Peyer's patch (tissue), 4 donors: Measurements from ENCODE around the gene ANO8. TPM values are rescaled to one million over a fixed set of nuclear protein-coding genes. Genes with fewer than 3 reads are reported as not detected.

ENCODE experiments used
- DNase-seq, 3 donors: peaks; one replicate each; pipeline ENCODE4 v3.0.0-alpha.2; 2017 to 2019
- H3K27ac ChIP-seq, 4 donors: fragments of 200-600 bp; sonication (generic); one replicate each; pipeline ENCODE4 v1.5.1; 2016 to 2019
- H3K27me3 ChIP-seq, 2 donors: fragments of 200-600 bp; sonication (generic); one replicate each; pipeline ENCODE4 v1.5.1; 2019
- H3K36me3 ChIP-seq, 3 donors: fragments of 200-600 bp; sonication (generic); one replicate each; pipeline ENCODE4 v1.5.1; 2016 to 2019
- H3K4me1 ChIP-seq, 4 donors: fragments of 200-600 bp; sonication (generic); one replicate each; pipeline ENCODE4 v1.5.1; 2016 to 2019
- H3K4me3 ChIP-seq, 4 donors: fragments of 200-600 bp; sonication (generic); 1 replicate in 3 of 4; 2 replicates in 1 of 4; pipeline ENCODE4 v1.5.1; 2016 to 2019; ENCODE audit warnings: mild to moderate bottlenecking in 1 of 4
- H3K9me3 ChIP-seq, 4 donors: fragments of 200-600 bp; sonication (generic); one replicate each; pipeline ENCODE4 v1.5.1; 2016 to 2019; ENCODE audit warnings: mild to moderate bottlenecking in 1 of 4
- POLR2A ChIP-seq, 2 donors: fragments of 450-650 bp; IDR thresholded peaks; one replicate each; pipeline ENCODE4 v1.5.1; 2017; ENCODE audit warnings: antibody characterized with exemption in 2 of 2, mild to moderate bottlenecking in 2 of 2, moderate library complexity in 2 of 2
- total RNA-seq, 4 donors: library from RNA; depleted of rRNA; stranded (reverse); fragments of >200 nt; gene quantifications; one replicate each; pipeline ENCODE4 v1.1.0, GENCODE V29; 2016
- TF ChIP-seq, protein P1 (sequence below), 6 experiments: fragments of 450-650 bp in 4 of 6; fragments of 200-600 bp in 2 of 6; sonication (generic) in 1 of 6; IDR thresholded peaks; one replicate each; pipeline ENCODE4 v1.5.1; 2017 to 2019; ENCODE audit warnings: antibody characterized with exemption in 6 of 6, mild to moderate bottlenecking in 3 of 6, moderate library complexity in 1 of 6

Gene ANO8
- total RNA-seq, 4 donors from 2014 or later, result 10.3 to 18.9 (median 16.0) TPM

DNA sequence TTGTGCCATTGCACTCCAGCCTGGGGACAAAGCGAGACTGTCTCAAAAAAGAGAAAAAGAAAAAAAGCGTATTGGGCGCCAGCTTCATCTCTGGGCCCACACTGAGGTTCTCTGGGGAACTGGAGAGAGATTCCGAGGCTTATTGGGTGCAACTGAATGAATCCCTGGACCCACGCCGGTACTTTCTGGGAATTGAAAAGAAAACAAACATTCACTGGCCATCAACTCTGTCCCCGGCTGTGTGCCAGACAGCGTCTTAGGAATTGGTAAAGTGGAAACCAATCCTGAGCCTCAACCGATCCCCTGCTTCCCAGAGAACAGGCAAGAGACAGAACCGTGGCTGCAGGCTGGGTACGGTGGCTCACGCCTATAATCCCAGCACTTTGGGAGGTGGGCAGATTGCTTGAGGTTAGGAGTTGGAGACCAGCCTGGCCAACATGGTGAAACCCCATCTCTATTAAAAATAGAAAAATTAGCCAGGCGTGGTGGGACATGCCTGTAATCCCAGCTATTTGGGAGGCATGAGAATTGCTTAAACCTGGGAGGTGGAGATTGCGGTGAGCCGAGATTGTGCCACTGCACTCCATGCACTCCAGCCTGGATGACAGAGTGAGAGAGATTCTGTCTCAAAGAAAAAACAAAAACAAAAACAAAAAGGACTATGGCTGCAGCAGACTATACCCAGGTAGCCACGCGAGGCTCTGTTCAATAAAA lies 8.6 kb downstream of the ANO8 start:
- DNase-seq, result peak in 2 of 3 donors; percentile 32 to 65
- H3K27ac ChIP-seq, result peak overlapping the region in 1 of 4 donors; percentile 38

DNA sequence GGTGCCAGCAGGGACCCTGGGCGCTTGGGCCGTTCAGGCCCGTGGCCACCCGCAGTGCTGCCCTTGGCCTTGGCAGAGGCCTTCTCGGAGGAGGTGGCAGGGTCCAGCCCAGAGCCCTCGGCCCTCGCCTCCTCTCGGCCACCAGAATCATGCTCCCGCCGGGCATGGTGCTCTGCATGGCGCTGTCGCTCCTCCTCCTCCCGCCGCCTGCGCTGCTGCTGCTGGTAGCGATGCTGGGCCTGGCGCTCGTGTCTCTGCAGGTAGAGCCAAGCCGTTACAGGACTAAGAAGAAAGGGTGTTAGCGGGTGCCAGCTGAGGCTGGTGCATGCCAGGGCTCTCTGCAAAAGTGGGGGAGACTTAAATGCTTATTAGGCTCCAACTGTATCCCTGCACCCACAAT lies 9.5 kb downstream of the ANO8 start:
- H3K9me3 ChIP-seq, result no peaks in the 10 kb centered on the region

More for the DNA sequence above, 8.6 kb downstream of the ANO8 start:
- TF ChIP-seq, protein P1, sequence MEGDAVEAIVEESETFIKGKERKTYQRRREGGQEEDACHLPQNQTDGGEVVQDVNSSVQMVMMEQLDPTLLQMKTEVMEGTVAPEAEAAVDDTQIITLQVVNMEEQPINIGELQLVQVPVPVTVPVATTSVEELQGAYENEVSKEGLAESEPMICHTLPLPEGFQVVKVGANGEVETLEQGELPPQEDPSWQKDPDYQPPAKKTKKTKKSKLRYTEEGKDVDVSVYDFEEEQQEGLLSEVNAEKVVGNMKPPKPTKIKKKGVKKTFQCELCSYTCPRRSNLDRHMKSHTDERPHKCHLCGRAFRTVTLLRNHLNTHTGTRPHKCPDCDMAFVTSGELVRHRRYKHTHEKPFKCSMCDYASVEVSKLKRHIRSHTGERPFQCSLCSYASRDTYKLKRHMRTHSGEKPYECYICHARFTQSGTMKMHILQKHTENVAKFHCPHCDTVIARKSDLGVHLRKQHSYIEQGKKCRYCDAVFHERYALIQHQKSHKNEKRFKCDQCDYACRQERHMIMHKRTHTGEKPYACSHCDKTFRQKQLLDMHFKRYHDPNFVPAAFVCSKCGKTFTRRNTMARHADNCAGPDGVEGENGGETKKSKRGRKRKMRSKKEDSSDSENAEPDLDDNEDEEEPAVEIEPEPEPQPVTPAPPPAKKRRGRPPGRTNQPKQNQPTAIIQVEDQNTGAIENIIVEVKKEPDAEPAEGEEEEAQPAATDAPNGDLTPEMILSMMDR (IDR thresholded peaks at IDR 0.05), result no peak
- no peak for TF ChIP-seq POLR2A (IDR thresholded peaks at IDR 0.05)
- Histone ChIP-seq H3K4me3 (no peak overlapping the region), H3K36me3 (peaks cover 0 to 16% (median 0%) of the 10 kb centered on the region in 3 donors), H3K27me3 (peaks cover 0 to 8% of the 10 kb centered on the region in 2 donors), H3K9me3 (no peaks in the 10 kb centered on the region), H3K4me1 (peaks cover 3 to 29% (median 19%) of the 10 kb centered on the region in 4 donors)

DNA sequence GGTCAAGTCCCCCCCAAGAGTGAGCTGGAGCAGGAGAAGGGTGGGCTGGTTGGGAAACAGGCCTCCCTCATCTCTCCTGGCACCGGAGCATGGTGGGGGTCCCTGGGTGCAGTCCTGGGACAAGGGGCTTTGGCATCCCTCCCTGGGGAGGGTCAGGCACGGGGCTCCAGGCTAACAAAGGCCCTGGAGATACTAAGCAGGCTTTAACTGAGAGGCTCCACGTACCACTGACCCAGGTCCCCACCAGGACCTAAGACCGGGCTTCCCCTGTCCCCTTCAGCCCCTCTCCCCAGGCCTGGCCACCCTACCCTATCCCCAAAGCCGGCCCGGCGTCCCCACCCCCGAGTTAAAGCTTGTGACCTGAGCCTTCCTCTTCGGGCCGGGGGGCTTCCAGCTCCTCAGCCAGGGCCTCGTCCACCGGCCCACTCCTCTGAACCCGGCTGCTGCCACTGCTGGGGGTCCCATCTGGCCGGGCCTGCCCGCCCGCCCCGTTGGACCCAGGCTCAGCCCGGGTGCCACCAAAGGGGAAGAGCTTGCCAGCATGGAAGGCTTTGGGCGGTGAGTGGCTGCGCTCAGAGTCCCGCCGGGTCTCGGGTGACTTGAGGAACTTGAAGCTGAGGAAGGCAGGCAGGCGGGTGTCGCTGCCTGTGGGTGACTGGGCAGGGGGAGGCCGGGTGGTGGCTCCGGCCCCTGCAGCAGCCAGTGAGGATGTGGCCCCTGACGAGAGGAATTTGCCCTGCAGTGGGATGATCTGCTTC lies 10.1 kb downstream of the ANO8 start:
- H3K27me3 ChIP-seq, result peaks cover 0 to 6% of the 10 kb centered on the region in 2 donors
- peaks cover 3 to 28% (median 13%) of the 10 kb centered on the region in 4 donors for H3K4me1 ChIP-seq
- peak overlapping the region in 1 of 4 donors; percentile 52 for H3K27ac ChIP-seq
- TF ChIP-seq, protein P1 (IDR thresholded peaks at IDR 0.05), result no peak
- TF ChIP-seq POLR2A (IDR thresholded peaks at IDR 0.05), result no peak
- DNase-seq, result no peak
- H3K9me3 ChIP-seq, result no peaks in the 10 kb centered on the region
- peaks cover 0 to 31% (median 0%) of the 10 kb centered on the region in 3 donors for H3K36me3 ChIP-seq
- H3K4me3 ChIP-seq, result no peak overlapping the region

More for the DNA sequence above, 9.5 kb downstream of the ANO8 start:
- no peak for TF ChIP-seq POLR2A (IDR thresholded peaks at IDR 0.05)
- TF ChIP-seq, protein P1 (IDR thresholded peaks at IDR 0.05), result no peak
- peaks cover 3 to 29% (median 16%) of the 10 kb centered on the region in 4 donors for H3K4me1 ChIP-seq
- peak overlapping the region in 1 of 4 donors; percentile 10 for H3K27ac ChIP-seq
- DNase-seq, result no peak
- H3K4me3 ChIP-seq, result no peak overlapping the region
- H3K27me3 ChIP-seq, result peaks cover 0 to 8% of the 10 kb centered on the region in 2 donors
- H3K36me3 ChIP-seq, result peaks cover 0 to 25% (median 0%) of the 10 kb centered on the region in 3 donors

DNA sequence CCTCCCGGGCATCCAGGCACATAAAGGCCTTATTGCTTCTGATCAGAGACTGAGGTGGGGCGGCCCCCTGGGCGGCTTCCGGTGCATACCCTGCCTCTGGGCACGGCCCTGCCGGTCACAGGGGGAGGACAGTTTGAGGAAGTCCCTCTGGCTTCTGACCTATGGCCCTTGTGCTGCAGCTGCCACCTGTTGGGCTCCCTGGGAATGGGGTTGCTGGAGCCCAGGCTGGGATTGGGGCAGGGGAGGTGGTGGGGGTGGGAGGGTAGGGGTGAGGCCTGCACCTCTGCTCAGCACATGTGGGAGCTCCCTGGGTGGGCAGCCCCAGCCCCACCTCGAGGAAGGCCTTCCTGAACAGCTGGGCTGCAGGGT lies 10.7 kb downstream of the ANO8 start:
- peaks cover 0 to 37% (median 0%) of the 10 kb centered on the region in 3 donors for H3K36me3 ChIP-seq
- DNase-seq, result peak in 1 of 3 donors; percentile 34
- H3K27me3 ChIP-seq, result no peaks in the 10 kb centered on the region
- peaks cover 0 to 22% (median 7%) of the 10 kb centered on the region in 4 donors for H3K4me1 ChIP-seq
- no peaks in the 10 kb centered on the region for H3K9me3 ChIP-seq
- H3K27ac ChIP-seq, result peak overlapping the region in 1 of 4 donors; percentile 52
- H3K4me3 ChIP-seq, result peak overlapping the region in 1 of 4 donors; percentile 29
- TF ChIP-seq, protein P1 (IDR thresholded peaks at IDR 0.05), result no peak
- TF ChIP-seq POLR2A (IDR thresholded peaks at IDR 0.05), result no peak

DNA sequence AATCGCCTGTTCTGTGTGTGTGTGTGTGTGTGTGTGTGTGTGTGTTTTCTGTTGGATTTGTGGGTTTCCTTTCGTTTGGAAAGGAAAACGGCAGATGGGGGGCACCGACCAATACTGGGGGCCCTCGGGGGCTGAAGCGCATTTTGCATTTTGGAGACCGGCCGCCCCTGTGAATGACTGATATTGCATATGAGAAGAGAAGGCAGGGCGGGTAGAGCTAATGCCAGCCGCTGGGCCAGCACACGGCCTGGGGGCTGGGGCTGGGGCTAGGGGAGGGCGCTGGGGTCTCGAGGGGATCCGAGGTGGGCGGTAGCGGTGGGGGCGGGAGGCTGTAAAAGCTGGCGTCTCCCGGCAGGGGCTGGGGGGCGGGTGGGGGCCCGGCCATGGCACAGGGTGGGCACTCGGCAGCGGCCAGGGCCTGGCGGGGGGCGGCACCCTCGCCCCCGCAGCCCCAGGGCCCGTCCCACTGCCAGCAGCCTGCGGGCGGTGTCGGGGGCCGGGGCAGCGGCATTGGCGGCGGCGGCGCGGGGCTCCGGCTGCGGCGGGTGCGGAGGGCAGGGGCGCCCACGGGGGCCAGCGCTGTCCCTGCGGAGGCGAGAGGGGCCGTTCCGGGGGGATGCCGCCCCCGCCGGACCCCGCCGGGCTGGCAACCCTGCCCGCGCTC lies 11.2 kb downstream of the ANO8 start:
- Histone ChIP-seq H3K4me1 (peaks cover 0 to 16% (median 4%) of the 10 kb centered on the region in 4 donors), H3K4me3 (peak overlapping the region in 1 of 4 donors; percentile 29), H3K27ac (peak overlapping the region in 1 of 4 donors; percentile 52), H3K9me3 (no peaks in the 10 kb centered on the region), H3K36me3 (peaks cover 0 to 42% (median 0%) of the 10 kb centered on the region in 3 donors), H3K27me3 (no peaks in the 10 kb centered on the region)
- DNase-seq, result no peak
- TF ChIP-seq, protein P1 (IDR thresholded peaks at IDR 0.05), result no peak
- no peak for TF ChIP-seq POLR2A (IDR thresholded peaks at IDR 0.05)
